K562 (cell line): ENCODE data around the gene ALDH3B2. TPM values are rescaled to one million over a fixed set of nuclear protein-coding genes. Genes with fewer than 3 reads are reported as not detected.
A peak's percentile ranks its signal among the peaks of the same experiment; 100 is the strongest.

ENCODE experiments used
- BCOR ChIP-seq: fragments of 450-650 bp; IDR thresholded peaks from 2 replicates; pipeline ENCODE4 v1.6.1; 2016
- CEBPG ChIP-seq, 3 experiments: fragments of 200-800 bp in 1 of 3; sonication (Bioruptor generic) in 1 of 3; sonication (generic) in 1 of 3; formaldehyde crosslinking in 1 of 3; IDR thresholded peaks in 2 of 3; conservative IDR thresholded peaks in 1 of 3; 2 replicates each; pipeline versions ENCODE4 v1.6.1 to v1.8.0; 2016 to 2022; ENCODE audit warnings: missing compliant biosample characterization in 2 of 3, missing genetic modification characterization in 2 of 3, mild to moderate bottlenecking in 1 of 3, missing genetic modification reagents in 1 of 3
- DPF2 ChIP-seq: fragments of 450-650 bp; IDR thresholded peaks from 2 replicates; pipeline ENCODE4 v1.6.1; 2016
- FIP1L1 ChIP-seq: fragments of 200-400 bp; formaldehyde crosslinking; IDR thresholded peaks from 2 replicates; pipeline ENCODE4 v1.6.1; 2018; ENCODE audit warnings: mild to moderate bottlenecking, low read depth, low read length; ENCODE audit not compliant: poor library complexity, severe bottlenecking
- HBP1 ChIP-seq: fragments of 450-650 bp; formaldehyde crosslinking; IDR thresholded peaks from 2 replicates; pipeline ENCODE4 v1.4.0; 2022; ENCODE audit warnings: missing genetic modification characterization
- HMG20B ChIP-seq: fragments of 250-450 bp; sonication (Bioruptor Pico); IDR thresholded peaks from 2 replicates; pipeline ENCODE4 v1.5.0; 2021; ENCODE audit warnings: mild to moderate bottlenecking
- ILF3 ChIP-seq: fragments of 450-650 bp; IDR thresholded peaks from 2 replicates; pipeline ENCODE4 v1.6.1; 2018; ENCODE audit warnings: antibody characterized with exemption, mild to moderate bottlenecking, moderate library complexity, borderline replicate concordance
- MAFG ChIP-seq: fragments of 450-650 bp; conservative IDR thresholded peaks from 2 replicates; pipeline ENCODE4 v1.6.1; 2016; ENCODE audit warnings: missing genetic modification characterization, missing compliant biosample characterization
- NCOR1 ChIP-seq: fragments of 450-650 bp; IDR thresholded peaks from 2 replicates; pipeline ENCODE4 v1.6.1; 2016; ENCODE audit warnings: mild to moderate bottlenecking, moderate library complexity
- SNRNP70 ChIP-seq: fragments of 200-400 bp; formaldehyde crosslinking; optimal IDR thresholded peaks from 2 replicates; pipeline ENCODE3; 2017; ENCODE audit warnings: low read depth, low read length
- TFAP4 ChIP-seq: sonication (generic); formaldehyde crosslinking; IDR thresholded peaks from 2 replicates; pipeline ENCODE4 v1.8.0; 2022; ENCODE audit warnings: missing genetic modification reagents, mild to moderate bottlenecking, moderate library complexity, borderline replicate concordance
- TRIM24 ChIP-seq, 2 experiments: fragments of 450-650 bp; IDR thresholded peaks; 2 replicates each; pipeline ENCODE4 v1.6.1; 2016
- USF1 ChIP-seq: sonication (generic); formaldehyde crosslinking; IDR thresholded peaks from 2 replicates; pipeline ENCODE4 v1.9.0; 2022; ENCODE audit warnings: mild to moderate bottlenecking, missing genetic modification reagents
- ZNF384 ChIP-seq: IDR thresholded peaks from 2 replicates; pipeline ENCODE4 v1.6.1; 2012; ENCODE audit warnings: low read depth, low read length, improper control_type of control experiment
- ZNF766 ChIP-seq: fragments of 200-800 bp; sonication (Bioruptor generic); conservative IDR thresholded peaks from 2 replicates; pipeline ENCODE4 v1.6.1; 2016; ENCODE audit warnings: missing genetic modification characterization, missing compliant biosample characterization
- polyA plus RNA-seq, 8 experiments: library from polyadenylated mRNA; depleted of rRNA in 4 of 8; stranded (reverse) in 5 of 8; unstranded in 3 of 8; fragments of >200 nt; fragmentation: Nextera tagmentation in 2 of 8; fragmentation: Illumina TruSeq in 1 of 8; extraction: Ambion mirVana in 2 of 8; extraction: Trizol in 1 of 8; gene quantifications; 2 replicates each; pipeline versions ENCODE4 v1.2.1 to v1.2.3, GENCODE V29; 2011 to 2014; ENCODE audit warnings: inconsistent platforms in 1 of 8, missing spikeins in 1 of 8
- total RNA-seq, 7 experiments: library from RNA; depleted of rRNA in 6 of 7; stranded (reverse); fragments of >200 nt in 6 of 7; fragmentation: Illumina TruSeq in 2 of 7; extraction: Trizol in 2 of 7; gene quantifications; 2 replicates each; pipeline versions ENCODE4 v1.2.1 to v1.2.3, GENCODE V29; 2011 to 2021; ENCODE audit warnings: low replicate concordance in 1 of 7
- TF ChIP-seq, protein P1 (sequence below): sonication (generic); formaldehyde crosslinking; IDR thresholded peaks from 2 replicates; pipeline ENCODE4 v1.8.0; 2022; ENCODE audit warnings: mild to moderate bottlenecking, missing genetic modification reagents
- TF ChIP-seq, protein P2 (sequence below): fragments of 450-650 bp; IDR thresholded peaks from 2 replicates; pipeline ENCODE4 v1.6.1; 2016
- TF ChIP-seq, protein P3 (sequence below): fragments of 250-450 bp; sonication (Bioruptor Pico); IDR thresholded peaks from 2 replicates; pipeline ENCODE4 v1.5.0; 2022; ENCODE audit warnings: mild to moderate bottlenecking

The ALDH3B2 gene
- total and polyA plus RNA-seq, 9 of the 15 experiments (the other 6 are each of a cell fraction or from before 2014, with no cell fraction given), result not detected

- TF ChIP-seq NCOR1, result peak; percentile 53; the same call in 1 of the 2 replicates
- no peak for TF ChIP-seq HBP1 (CRISPR knock-in tag)
- TF ChIP-seq TRIM24 (IDR thresholded peaks at IDR 0.05), result peak; percentile 69 to 76
- no peak for TF ChIP-seq HMG20B
- TF ChIP-seq TFAP4 (CRISPR knock-in tag), result peak; percentile 34; the same call in 1 of the 2 replicates
- TF ChIP-seq, protein P1, sequence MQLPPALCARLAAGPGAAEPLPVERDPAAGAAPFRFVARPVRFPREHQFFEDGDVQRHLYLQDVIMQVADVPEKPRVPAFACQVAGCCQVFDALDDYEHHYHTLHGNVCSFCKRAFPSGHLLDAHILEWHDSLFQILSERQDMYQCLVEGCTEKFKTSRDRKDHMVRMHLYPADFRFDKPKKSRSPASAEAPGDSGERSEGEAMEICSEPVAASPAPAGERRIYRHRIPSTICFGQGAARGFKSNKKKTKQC (CRISPR knock-in tag), result no peak
- peak; percentile 76 for TF ChIP-seq DPF2
- TF ChIP-seq USF1 (CRISPR knock-in tag), result no peak
- no peak for TF ChIP-seq FIP1L1
- TF ChIP-seq, protein P2, sequence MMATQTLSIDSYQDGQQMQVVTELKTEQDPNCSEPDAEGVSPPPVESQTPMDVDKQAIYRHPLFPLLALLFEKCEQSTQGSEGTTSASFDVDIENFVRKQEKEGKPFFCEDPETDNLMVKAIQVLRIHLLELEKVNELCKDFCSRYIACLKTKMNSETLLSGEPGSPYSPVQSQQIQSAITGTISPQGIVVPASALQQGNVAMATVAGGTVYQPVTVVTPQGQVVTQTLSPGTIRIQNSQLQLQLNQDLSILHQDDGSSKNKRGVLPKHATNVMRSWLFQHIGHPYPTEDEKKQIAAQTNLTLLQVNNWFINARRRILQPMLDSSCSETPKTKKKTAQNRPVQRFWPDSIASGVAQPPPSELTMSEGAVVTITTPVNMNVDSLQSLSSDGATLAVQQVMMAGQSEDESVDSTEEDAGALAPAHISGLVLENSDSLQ, result peak; percentile 35; the same call in 1 of the 2 replicates
- peak; percentile 41; the same call in 1 of the 2 replicates for TF ChIP-seq ZNF766 (CRISPR knock-in tag)
- TF ChIP-seq CEBPG (CRISPR knock-in tag; IDR thresholded peaks at IDR 0.05), result no peak
- TF ChIP-seq CEBPG (tag; conservative IDR thresholded peaks at IDR 0.05 in 1 of 2, IDR thresholded peaks at IDR 0.05 in 1 of 2), result peak in 1 of 2 experiments; percentile 74; a peak in 2 of 4 replicates
- peak; percentile 84 for TF ChIP-seq MAFG (tag)
- TF ChIP-seq ZNF384, result 0 out of 2 replicates have a peak, but pooled peaks have one; percentile 4
- TF ChIP-seq SNRNP70, result no peak
- TF ChIP-seq, protein P3, sequence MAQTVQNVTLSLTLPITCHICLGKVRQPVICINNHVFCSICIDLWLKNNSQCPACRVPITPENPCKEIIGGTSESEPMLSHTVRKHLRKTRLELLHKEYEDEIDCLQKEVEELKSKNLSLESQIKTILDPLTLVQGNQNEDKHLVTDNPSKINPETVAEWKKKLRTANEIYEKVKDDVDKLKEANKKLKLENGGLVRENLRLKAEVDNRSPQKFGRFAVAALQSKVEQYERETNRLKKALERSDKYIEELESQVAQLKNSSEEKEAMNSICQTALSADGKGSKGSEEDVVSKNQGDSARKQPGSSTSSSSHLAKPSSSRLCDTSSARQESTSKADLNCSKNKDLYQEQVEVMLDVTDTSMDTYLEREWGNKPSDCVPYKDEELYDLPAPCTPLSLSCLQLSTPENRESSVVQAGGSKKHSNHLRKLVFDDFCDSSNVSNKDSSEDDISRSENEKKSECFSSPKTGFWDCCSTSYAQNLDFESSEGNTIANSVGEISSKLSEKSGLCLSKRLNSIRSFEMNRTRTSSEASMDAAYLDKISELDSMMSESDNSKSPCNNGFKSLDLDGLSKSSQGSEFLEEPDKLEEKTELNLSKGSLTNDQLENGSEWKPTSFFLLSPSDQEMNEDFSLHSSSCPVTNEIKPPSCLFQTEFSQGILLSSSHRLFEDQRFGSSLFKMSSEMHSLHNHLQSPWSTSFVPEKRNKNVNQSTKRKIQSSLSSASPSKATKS (CRISPR knock-in tag), result no peak
- TF ChIP-seq BCOR, result peak; percentile 48
- TF ChIP-seq ILF3, result no peak
These were observed 18.0 kb downstream of the ALDH3B2 start (continued) for GRCh38 chr11:67656278-67656922.
